DMS79 treated with DMSO at 0.1 percent for 48 hours (cell line): ENCODE data around the gene RHOXF1.
"Not testable (repeated sequence)": the region's sequence is repeated elsewhere in the genome, so short reads cannot be mapped to it uniquely, and the experiment has no call there.

Experiments used
- DNase-seq: peaks from one replicate; lab custom pipeline; 2025; lab: John Stamatoyannopoulos, UW

The RHOXF1 gene

GRCh38 chrX:120115438-120115963 is at the start of gene RHOXF1:
TSS of gene RHOXF1 (minus strand) at chrX:120115913. CDS start at chrX:120115862, 51 bp downstream.
- no peak for DNase-seq

DNA sequence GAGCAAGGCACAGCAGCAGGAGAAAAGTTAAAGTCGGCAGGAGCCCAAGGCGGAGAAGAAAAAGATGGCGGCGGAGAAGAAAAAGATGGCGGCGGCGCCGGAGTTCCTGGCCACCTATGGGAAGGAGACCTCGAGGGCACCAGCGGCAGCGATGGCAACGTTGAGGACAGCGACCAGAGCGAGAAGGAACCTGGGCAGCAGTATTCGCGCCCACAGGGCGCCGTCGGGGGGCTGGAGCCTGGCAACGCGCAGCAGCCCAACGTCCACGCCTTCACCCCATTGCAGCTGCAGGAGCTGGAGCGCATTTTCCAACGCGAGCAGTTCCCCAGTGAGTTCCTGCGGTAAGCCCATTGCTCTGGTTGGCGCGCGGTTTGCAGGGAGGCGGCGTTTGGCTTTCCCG is 43.4 kb upstream of the RHOXF1 start:
- not testable (repeated sequence) for DNase-seq

- not testable (repeated sequence) for DNase-seq
These were observed 42.6 kb upstream of the RHOXF1 start, which contains the start of gene RHOXF2 for GRCh38 chrX:120158313-120158712. TSS of gene RHOXF2 (plus strand) at chrX:120158613. CDS start at chrX:120158751, 138 bp downstream.

DNA sequence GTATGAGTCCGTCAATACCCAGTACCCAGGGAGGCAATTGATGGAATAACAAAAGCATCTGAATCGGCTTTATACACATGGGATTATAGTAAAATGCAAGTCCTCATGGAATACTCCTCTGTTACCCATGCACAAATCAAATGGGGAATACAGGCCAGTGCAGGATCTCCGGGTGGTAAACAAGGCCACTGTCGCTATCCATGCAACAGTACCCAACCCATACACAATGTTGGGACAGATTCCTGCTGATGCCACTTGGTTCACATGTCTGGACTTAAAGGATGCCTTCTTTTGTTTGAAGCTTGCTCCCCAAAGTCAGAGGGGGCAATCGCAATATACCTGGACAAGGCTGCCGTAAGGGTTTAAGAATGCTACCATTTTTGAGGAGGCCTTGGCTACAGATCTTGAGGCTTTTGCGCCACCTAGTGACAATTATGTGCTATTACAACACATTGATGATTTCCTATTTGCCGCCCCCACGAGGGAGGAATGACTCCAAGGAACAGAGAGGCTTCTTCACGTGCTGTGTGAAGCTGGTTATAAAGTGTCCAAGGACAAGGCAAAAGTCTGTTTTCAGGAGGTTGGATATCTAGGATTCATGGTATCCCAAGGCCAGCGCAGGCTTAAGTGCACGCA is 34.5 kb upstream of the RHOXF1 start:
- not testable (repeated sequence) for DNase-seq

GRCh38 chrX:120147537-120147936 is 31.8 kb upstream of the RHOXF1 start:
- no peak for DNase-seq

DNA sequence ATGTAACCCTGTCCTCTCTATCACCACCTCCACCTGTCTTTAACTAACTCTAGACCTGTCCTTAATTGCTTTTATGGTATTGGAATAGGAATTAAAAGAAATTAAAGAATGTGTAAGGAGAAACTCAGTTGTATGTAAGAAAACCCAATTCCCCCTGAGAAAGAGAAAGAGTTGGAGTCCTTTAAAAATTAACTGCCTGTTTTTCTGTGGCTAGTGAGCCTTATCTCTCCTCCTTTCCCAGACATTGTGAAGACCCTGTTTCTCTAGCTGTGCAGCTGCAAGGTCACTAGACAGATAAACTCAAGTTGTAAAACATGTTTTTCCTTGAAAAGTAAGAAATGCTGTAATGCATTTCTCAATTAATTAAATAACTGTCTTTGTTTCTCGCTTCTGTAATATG is 30.6 kb upstream of the RHOXF1 start:
- DNase-seq, result not testable (repeated sequence)

- no peak for DNase-seq
These were observed 29.7 kb upstream of the RHOXF1 start for GRCh38 chrX:120145295-120145925.

- DNase-seq, result no peak
These were observed 28.6 kb upstream of the RHOXF1 start for GRCh38 chrX:120144178-120144844.

DNA sequence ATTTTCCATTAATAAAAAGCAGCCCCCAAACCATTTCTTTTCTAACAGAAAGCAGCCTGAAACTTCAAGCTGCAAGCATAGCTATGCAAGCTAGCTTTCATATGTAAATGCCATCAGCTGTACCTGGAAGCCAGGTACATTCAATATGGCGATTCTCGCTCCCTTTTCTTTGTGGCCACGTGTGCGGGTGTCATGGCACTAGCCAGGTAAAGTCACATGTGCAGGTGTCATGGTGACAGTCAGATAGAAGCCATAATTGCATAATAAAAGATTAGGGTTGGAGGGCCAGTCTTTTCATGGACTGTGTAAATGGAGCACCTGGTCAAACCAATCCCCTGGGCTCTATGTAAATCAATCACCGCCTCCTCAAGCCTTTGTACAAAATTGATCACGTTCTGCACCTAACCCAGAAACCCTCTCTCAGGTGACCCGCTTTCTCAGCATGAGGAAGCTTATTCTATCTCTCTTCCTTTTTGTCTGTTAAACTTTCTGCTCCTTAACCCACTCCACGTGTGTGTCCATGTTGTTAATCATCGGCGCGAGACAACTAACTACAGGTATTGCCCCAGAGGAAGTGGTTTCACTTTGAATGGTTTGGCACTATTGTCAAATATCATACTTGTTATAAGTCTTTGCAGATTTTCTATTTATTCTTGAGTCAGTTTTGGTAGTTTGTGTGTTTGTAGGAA is 24.7 kb upstream of the RHOXF1 start:
- DNase-seq, result no peak

- DNase-seq, result no peak
These were observed 21.7 kb upstream of the RHOXF1 start for GRCh38 chrX:120137439-120137838.

DNA sequence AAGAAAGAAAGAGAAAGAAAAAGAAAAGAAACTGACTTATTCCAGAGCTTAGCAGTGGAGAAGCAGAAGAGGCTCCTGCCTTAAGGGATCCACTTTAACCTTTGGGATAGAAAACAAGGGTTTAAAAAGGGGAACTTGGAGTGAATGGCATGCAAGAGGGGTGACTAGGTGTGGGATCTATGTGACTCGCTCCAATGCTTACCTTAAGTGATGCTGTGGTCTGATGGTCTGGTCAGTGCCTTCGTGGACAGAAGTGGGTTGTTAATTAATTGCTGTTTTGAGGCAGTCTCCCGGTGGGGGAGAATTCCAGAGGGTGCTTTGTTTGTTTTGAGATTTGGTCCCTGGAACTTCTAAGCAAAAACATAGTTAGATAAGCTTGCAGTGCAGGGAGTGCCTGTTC is 21.1 kb upstream of the RHOXF1 start:
- DNase-seq, result no peak

GRCh38 chrX:120136128-120136527 is 20.4 kb upstream of the RHOXF1 start:
- DNase-seq, result no peak

GRCh38 chrX:120128306-120128846 is 12.7 kb upstream of the RHOXF1 start:
- DNase-seq, result not testable (repeated sequence)

DNA sequence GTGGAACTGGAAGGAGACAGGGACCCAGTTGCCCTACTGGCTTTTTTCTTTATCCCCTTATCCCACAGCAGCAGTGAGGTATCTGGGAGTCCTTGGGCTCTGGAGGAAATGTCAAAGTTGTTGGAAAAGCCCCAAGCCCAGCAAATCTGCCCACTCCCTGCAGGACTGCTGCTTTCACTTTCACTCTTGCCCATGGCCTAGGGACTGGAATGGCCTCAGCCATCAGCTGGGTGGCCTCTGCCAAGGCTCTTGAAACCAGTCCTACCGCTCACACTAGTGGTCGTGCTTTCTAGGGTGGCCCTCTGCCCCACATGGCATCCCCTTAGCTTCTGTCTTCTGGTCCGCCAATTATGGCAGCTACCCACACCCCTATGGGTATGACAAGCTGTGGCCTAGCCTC is 9.7 kb upstream of the RHOXF1 start:
- no peak for DNase-seq

- DNase-seq, result peak; percentile 58
These were observed 4.5 kb upstream of the RHOXF1 start for GRCh38 chrX:120120223-120120622.

- DNase-seq, result no peak
These were observed 4.1 kb downstream of the RHOXF1 start for GRCh38 chrX:120111611-120112010.

GRCh38 chrX:120109378-120109777 is 6.3 kb downstream of the RHOXF1 start:
- DNase-seq, result no peak

DNA sequence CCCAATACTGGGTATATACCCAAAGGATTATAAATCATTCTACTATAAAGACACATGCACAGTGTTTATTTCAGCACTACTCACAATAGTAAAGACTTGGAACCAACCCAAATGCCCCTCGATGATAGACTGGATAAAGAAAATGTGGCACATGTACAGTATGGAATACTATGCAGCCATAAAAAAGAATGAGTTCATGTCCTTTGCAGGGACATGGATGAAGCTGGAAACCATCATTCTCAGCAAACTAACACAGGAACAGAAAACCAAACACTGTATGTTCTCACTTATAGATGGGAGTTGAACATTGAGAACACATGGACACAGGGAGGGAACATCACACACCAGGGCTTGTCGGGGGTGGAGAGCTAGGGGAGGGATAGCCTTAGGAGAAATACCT is 11.0 kb downstream of the RHOXF1 start:
- not testable (repeated sequence) for DNase-seq

DNA sequence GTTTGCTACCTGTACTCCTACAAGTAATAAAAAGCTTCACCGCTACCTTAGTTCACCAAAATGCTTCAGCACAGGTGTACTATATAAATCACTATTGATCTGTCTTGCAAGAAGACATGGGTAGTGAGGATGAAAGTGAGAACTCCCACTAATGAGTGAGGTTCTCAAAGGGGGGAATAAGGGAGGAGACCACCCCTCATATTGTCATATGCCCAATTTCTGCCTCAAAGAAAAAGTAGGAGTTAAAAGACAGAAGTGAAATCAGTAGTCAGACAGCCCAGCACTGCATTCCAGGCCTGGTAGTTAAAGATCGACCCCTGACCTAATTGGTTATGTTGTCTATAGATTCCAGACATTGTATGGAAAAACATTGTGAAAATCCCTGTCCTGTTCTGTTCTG is 14.7 kb downstream of the RHOXF1 start:
- not testable (repeated sequence) for DNase-seq

- no peak for DNase-seq
These were observed 25.5 kb downstream of the RHOXF1 start for GRCh38 chrX:120090208-120090607.

DNA sequence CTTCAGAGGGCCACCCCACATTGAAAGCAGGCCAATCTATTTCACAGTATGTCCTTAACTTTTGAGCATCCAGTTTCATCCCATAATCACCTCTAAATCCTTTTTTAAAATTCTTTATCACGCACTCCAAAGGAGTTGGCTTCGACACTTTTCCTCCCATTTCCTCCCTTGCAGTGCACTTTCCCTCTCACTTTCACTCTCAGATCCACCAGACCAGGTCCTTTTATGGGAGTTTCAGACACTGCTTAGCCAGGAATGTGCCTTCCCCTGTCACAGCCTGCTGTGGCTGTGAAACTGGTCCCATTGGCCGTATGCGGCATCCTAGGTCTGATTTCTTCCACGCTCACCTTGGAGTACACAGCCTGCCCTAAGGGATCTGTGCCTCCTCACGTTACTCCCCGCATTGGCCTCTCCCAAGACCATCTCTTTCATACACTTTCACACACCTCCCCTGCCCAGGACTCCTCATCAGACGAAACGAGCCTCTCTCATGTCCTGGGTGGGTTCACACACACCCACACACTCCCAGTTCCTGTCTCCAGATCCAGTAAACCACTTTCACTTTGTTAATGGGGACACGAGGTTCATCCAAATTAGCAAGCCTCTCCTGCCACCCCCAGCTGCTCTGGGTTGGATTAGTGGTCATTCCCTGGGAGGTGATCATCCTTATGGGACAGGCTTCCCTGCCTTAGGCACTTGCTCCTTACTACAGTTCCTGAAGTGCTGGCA is 28.3 kb downstream of the RHOXF1 start:
- no peak for DNase-seq
